HepG2 (cell line): Measurements from ENCODE around the gene SECTM1. TPM values are rescaled to one million over a fixed set of nuclear protein-coding genes. Genes with fewer than 3 reads are reported as not detected.
A peak's percentile ranks its signal among the peaks of the same experiment; 100 is the strongest.

Experiments
- AFF4 ChIP-seq: sonication (generic); formaldehyde crosslinking; IDR thresholded peaks from 2 replicates; pipeline ENCODE4 v1.4.0; 2020; ENCODE audit warnings: missing genetic modification reagents
- RCOR2 ChIP-seq: IDR thresholded peaks from 2 replicates; pipeline ENCODE4 v1.6.1; 2016; ENCODE audit warnings: missing biosample characterization, missing genetic modification reagents
- YEATS2 ChIP-seq: sonication (generic); formaldehyde crosslinking; IDR thresholded peaks from 2 replicates; pipeline ENCODE4 v1.4.0; 2020; ENCODE audit warnings: missing genetic modification reagents, borderline replicate concordance
- ZBTB26 ChIP-seq: IDR thresholded peaks from 2 replicates; pipeline ENCODE4 v1.6.1; 2016; ENCODE audit warnings: missing compliant biosample characterization, missing genetic modification reagents, borderline replicate concordance
- ZBTB43 ChIP-seq: sonication (generic); formaldehyde crosslinking; conservative IDR thresholded peaks from 2 replicates; pipeline ENCODE4 v1.4.0; 2020; ENCODE audit warnings: missing genetic modification reagents
- ZFAT ChIP-seq: sonication (generic); formaldehyde crosslinking; conservative IDR thresholded peaks from 2 replicates; pipeline ENCODE4 v1.8.1; 2023; ENCODE audit warnings: missing genetic modification reagents, inconsistent platforms
- ZNF207 ChIP-seq: fragments of 450-650 bp; IDR thresholded peaks from 2 replicates; pipeline ENCODE4 v1.6.1; 2016; ENCODE audit warnings: antibody characterized with exemption, borderline replicate concordance
- ZNF768 ChIP-seq: sonication (generic); formaldehyde crosslinking; IDR thresholded peaks from 2 replicates; pipeline ENCODE4 v1.4.0; 2020; ENCODE audit warnings: missing genetic modification reagents
- ZNF776 ChIP-seq: sonication (generic); formaldehyde crosslinking; IDR thresholded peaks from 2 replicates; pipeline ENCODE4 v1.4.0; 2020; ENCODE audit warnings: mild to moderate bottlenecking, missing genetic modification reagents
- polyA plus RNA-seq, 8 experiments: library from polyadenylated mRNA; depleted of rRNA in 3 of 8; stranded (reverse) in 7 of 8; unstranded in 1 of 8; fragments of >200 nt; fragmentation: Illumina TruSeq in 4 of 8; extraction: Trizol in 4 of 8; gene quantifications; 2 replicates each; pipeline versions ENCODE4 v1.2.1 to v1.2.3, GENCODE V29; 2011 to 2016; ENCODE audit warnings: low read depth in 4 of 8, missing spikeins in 1 of 8, mixed read lengths in 1 of 8; ENCODE audit not compliant: insufficient read depth in 1 of 8
- total RNA-seq, 5 experiments: library from RNA; depleted of rRNA; stranded (reverse); fragments of >200 nt; fragmentation: Illumina TruSeq; extraction: Trizol; gene quantifications; 2 replicates each; pipeline ENCODE4 v1.2.3, GENCODE V29; 2016; ENCODE audit warnings: low read depth in 1 of 5
- TF ChIP-seq, protein P1 (sequence below), 2 experiments: fragments of 450-650 bp in 1 of 2; sonication (generic) in 1 of 2; formaldehyde crosslinking in 1 of 2; IDR thresholded peaks; 2 replicates each; pipeline versions ENCODE4 v1.6.1 to v1.8.0; 2016 to 2022; ENCODE audit warnings: antibody characterized with exemption in 1 of 2, mild to moderate bottlenecking in 1 of 2, missing genetic modification reagents in 1 of 2
- TF ChIP-seq, protein P2 (sequence below): IDR thresholded peaks from 2 replicates; pipeline ENCODE4 v1.6.1; 2016; ENCODE audit warnings: missing genetic modification reagents, missing compliant biosample characterization

SECTM1 gene
- total and polyA plus RNA-seq, 2 of the 13 experiments (the other 11 are each of a cell fraction or from before 2014, with no cell fraction given) = 3.5 to 5.3 TPM

- TF ChIP-seq, protein P1, sequence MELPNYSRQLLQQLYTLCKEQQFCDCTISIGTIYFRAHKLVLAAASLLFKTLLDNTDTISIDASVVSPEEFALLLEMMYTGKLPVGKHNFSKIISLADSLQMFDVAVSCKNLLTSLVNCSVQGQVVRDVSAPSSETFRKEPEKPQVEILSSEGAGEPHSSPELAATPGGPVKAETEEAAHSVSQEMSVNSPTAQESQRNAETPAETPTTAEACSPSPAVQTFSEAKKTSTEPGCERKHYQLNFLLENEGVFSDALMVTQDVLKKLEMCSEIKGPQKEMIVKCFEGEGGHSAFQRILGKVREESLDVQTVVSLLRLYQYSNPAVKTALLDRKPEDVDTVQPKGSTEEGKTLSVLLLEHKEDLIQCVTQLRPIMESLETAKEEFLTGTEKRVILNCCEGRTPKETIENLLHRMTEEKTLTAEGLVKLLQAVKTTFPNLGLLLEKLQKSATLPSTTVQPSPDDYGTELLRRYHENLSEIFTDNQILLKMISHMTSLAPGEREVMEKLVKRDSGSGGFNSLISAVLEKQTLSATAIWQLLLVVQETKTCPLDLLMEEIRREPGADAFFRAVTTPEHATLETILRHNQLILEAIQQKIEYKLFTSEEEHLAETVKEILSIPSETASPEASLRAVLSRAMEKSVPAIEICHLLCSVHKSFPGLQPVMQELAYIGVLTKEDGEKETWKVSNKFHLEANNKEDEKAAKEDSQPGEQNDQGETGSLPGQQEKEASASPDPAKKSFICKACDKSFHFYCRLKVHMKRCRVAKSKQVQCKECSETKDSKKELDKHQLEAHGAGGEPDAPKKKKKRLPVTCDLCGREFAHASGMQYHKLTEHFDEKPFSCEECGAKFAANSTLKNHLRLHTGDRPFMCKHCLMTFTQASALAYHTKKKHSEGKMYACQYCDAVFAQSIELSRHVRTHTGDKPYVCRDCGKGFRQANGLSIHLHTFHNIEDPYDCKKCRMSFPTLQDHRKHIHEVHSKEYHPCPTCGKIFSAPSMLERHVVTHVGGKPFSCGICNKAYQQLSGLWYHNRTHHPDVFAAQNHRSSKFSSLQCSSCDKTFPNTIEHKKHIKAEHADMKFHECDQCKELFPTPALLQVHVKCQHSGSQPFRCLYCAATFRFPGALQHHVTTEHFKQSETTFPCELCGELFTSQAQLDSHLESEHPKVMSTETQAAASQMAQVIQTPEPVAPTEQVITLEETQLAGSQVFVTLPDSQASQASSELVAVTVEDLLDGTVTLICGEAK (IDR thresholded peaks at IDR 0.05) = no peak
- TF ChIP-seq, protein P1 (CRISPR knock-in tag; IDR thresholded peaks at IDR 0.05) = 0 out of 2 replicates have a peak, but pooled peaks have one; percentile 21
- TF ChIP-seq ZBTB43 (CRISPR knock-in tag) (peak; percentile 50; the same call in 1 of the 2 replicates), ZFAT (CRISPR knock-in tag) (0 out of 2 replicates have a peak, but pooled peaks have one; percentile 58), YEATS2 (CRISPR knock-in tag) (peak; percentile 49; the same call in 1 of the 2 replicates), ZNF776 (CRISPR knock-in tag) (0 out of 2 replicates have a peak, but pooled peaks have one; percentile 33), AFF4 (CRISPR knock-in tag) (no peak), ZBTB26 (CRISPR knock-in tag) (no peak), RCOR2 (CRISPR knock-in tag) (no peak), ZNF768 (CRISPR knock-in tag) (peak; percentile 51), ZNF207 (no peak)
- TF ChIP-seq, protein P2, sequence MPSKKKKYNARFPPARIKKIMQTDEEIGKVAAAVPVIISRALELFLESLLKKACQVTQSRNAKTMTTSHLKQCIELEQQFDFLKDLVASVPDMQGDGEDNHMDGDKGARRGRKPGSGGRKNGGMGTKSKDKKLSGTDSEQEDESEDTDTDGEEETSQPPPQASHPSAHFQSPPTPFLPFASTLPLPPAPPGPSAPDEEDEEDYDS = 0 out of 2 replicates have a peak, but pooled peaks have one; percentile 23
Observed at GRCh38 chr17:82304826-82305726, 28.5 kb downstream of the SECTM1 start (continued).
